Measurements from ENCODE around the gene ANKH. TPM values are rescaled to one million over a fixed set of nuclear protein-coding genes. Genes with fewer than 3 reads are reported as not detected.

The ANKH gene
- polyA plus RNA-seq, 2 of the 4 experiments (the other 2 are of a cell fraction) = 11.7 to 17.3 TPM

- DNase-seq (ENCODE audit: low read depth in 1 of 2, low spot score in 1 of 2) (no peak), ATAC-seq (no peak), FAIRE-seq (no peak)
- no peaks in the 10 kb centered on the region for H3K4me1 ChIP-seq
- WGBS (ENCODE audit: missing lambda C conversion rate) = 90% methylated on average over 8 of the region's 8 CpGs
- no peak overlapping the region for H3K27ac ChIP-seq
- no peaks in the 10 kb centered on the region for H3K9me3 ChIP-seq
- H3K4me2 ChIP-seq = no peak overlapping the region
- POLR2A ChIA-PET = no interaction called here
- TF ChIP-seq TFCP2L1 (CRISPR knock-in tag; IDR thresholded peaks at IDR 0.05) = no peak
- TF ChIP-seq FOXS1 (CRISPR knock-in tag; IDR thresholded peaks at IDR 0.05) = no peak
- TF ChIP-seq BCL3 (IDR thresholded peaks at IDR 0.05) = no peak
- TF ChIP-seq FOSB (CRISPR knock-in tag; IDR thresholded peaks at IDR 0.05) = no peak
- no peak for TF ChIP-seq NFE2L2 (conservative IDR thresholded peaks at IDR 0.05; ENCODE audit: low read length)
- TF ChIP-seq JUN (IDR thresholded peaks at IDR 0.05) = no peak
- TF ChIP-seq JUNB (IDR thresholded peaks at IDR 0.05) = no peak
- TF ChIP-seq RCOR1 (IDR thresholded peaks at IDR 0.05; ENCODE audit: low read depth, low read length) = no peak
- no peak for TF ChIP-seq KDM1A (IDR thresholded peaks at IDR 0.05; ENCODE audit: low read depth)
- no peak for TF ChIP-seq RFX5 (IDR thresholded peaks at IDR 0.05)
- TF ChIP-seq RNF2 (IDR thresholded peaks at IDR 0.05; ENCODE audit: borderline replicate concordance, low read depth) = no peak
- no peak for TF ChIP-seq HOXB13 (CRISPR knock-in tag; IDR thresholded peaks at IDR 0.05; ENCODE audit: low read depth)
- no peak for TF ChIP-seq EHMT2 (IDR thresholded peaks at IDR 0.05; ENCODE audit: low read depth)
- TF ChIP-seq EP300 (IDR thresholded peaks at IDR 0.05) = no peak
- no peak for TF ChIP-seq HDAC2 (IDR thresholded peaks at IDR 0.05)
- no peak for TF ChIP-seq ZNF302 (CRISPR knock-in tag; IDR thresholded peaks at IDR 0.05)
- no peak for TF ChIP-seq HMGXB4 (CRISPR knock-in tag; IDR thresholded peaks at IDR 0.05; ENCODE audit: borderline replicate concordance)
- TF ChIP-seq ELK1 (IDR thresholded peaks at IDR 0.05; ENCODE audit: low read depth, low read length) = no peak
- no peak for TF ChIP-seq TP53 (CRISPR knock-in tag; IDR thresholded peaks at IDR 0.05)
- CTCF ChIA-PET = interaction anchor here (0.8 to 9.3 kb wide), 2 partner anchors 21 to 309 kb away, joined by 3 to 56 read pairs; no protein-coding TSS in a partner anchor
- H3K4me3 ChIP-seq = no peak overlapping the region
These were observed 166.0 kb downstream of the ANKH start for GRCh38 chr5:14705556-14705955.

- DNase-seq (ENCODE audit: low read depth in 1 of 2, low spot score in 1 of 2) (no peak), FAIRE-seq (no peak), ATAC-seq (no peak)
- 94% methylated on average over 11 of the region's 11 CpGs for WGBS (ENCODE audit: missing lambda C conversion rate)
- Histone ChIP-seq H3K27ac (no peak overlapping the region), H3K4me2 (no peak overlapping the region), H3K9me3 (no peaks in the 10 kb centered on the region), H3K4me3 (no peak overlapping the region), H3K4me1 (no peaks in the 10 kb centered on the region)
- POLR2A ChIA-PET = no interaction called here
- CTCF ChIA-PET = interaction anchor here (0.8 to 9.3 kb wide), 6 partner anchors 9 to 312 kb away, joined by 3 to 56 read pairs (median 5); no protein-coding TSS in a partner anchor
- no peak for TF ChIP-seq FOXS1 (CRISPR knock-in tag; IDR thresholded peaks at IDR 0.05)
- no peak for TF ChIP-seq NPAS2 (CRISPR knock-in tag; IDR thresholded peaks at IDR 0.05; ENCODE audit: borderline replicate concordance)
- TF ChIP-seq MAZ (IDR thresholded peaks at IDR 0.05; ENCODE audit: borderline replicate concordance, low read depth, low read length) = no peak
- no peak for TF ChIP-seq POLR2AphosphoS2 (conservative IDR thresholded peaks at IDR 0.05; ENCODE audit: low read length)
- no peak for TF ChIP-seq HOXA7 (CRISPR knock-in tag; IDR thresholded peaks at IDR 0.05)
- TF ChIP-seq MAX (IDR thresholded peaks at IDR 0.05) = no peak
- no peak for TF ChIP-seq NFE2L2 (conservative IDR thresholded peaks at IDR 0.05; ENCODE audit: low read length)
These were observed 169.2 kb downstream of the ANKH start for GRCh38 chr5:14702238-14702839.
